Mammary epithelial cell (primary cell): ENCODE results near the gene S100B.

Source experiments
- EZH2 ChIP-seq: IDR thresholded peaks from 2 replicates; pipeline ENCODE4 v1.6.1; 2012; ENCODE audit warnings: low read length, inconsistent platforms, borderline replicate concordance
- TF ChIP-seq, protein P1 (sequence below), 2 donors: IDR thresholded peaks in 1 of 2; conservative IDR thresholded peaks in 1 of 2; 2 replicates each; pipeline ENCODE4 v1.5.1; 2011 to 2012; ENCODE audit warnings: inconsistent platforms in 2 of 2, low read length in 2 of 2, mild to moderate bottlenecking in 2 of 2, control low read depth in 1 of 2, low read depth in 1 of 2; ENCODE audit not compliant: insufficient read depth in 1 of 2; ENCODE audit errors: extremely low read depth in 1 of 2

DNA sequence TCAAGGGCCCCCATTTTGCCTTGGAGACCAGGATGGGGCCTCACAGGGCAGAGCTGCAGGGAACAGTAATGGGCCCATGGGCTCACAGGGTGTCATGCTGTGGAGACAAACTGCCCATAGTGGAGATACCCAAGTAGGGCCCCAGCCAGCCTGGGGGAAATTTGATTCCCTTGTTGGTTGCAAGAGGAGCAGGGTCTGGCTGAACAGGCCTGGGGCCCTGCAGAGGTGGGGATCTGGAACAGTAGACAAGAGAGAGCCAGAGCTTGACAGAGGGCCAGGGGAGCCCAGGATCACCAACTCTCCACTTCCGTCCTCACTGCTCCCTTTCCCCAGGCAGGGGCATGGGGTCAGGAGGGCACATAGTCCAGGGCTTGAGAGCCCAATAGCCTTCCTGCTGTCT lies 8.7 kb downstream of the S100B start:
- TF ChIP-seq, protein P1, sequence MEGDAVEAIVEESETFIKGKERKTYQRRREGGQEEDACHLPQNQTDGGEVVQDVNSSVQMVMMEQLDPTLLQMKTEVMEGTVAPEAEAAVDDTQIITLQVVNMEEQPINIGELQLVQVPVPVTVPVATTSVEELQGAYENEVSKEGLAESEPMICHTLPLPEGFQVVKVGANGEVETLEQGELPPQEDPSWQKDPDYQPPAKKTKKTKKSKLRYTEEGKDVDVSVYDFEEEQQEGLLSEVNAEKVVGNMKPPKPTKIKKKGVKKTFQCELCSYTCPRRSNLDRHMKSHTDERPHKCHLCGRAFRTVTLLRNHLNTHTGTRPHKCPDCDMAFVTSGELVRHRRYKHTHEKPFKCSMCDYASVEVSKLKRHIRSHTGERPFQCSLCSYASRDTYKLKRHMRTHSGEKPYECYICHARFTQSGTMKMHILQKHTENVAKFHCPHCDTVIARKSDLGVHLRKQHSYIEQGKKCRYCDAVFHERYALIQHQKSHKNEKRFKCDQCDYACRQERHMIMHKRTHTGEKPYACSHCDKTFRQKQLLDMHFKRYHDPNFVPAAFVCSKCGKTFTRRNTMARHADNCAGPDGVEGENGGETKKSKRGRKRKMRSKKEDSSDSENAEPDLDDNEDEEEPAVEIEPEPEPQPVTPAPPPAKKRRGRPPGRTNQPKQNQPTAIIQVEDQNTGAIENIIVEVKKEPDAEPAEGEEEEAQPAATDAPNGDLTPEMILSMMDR (conservative IDR thresholded peaks at IDR 0.05 in 1 of 2, IDR thresholded peaks at IDR 0.05 in 1 of 2; ENCODE audit: extremely low read depth in 1 of 2, insufficient read depth in 1 of 2, low read depth in 1 of 2, low read length in 2 of 2), result no peak
- TF ChIP-seq EZH2, result no peak
